GM21786 (cell line): Measurements from ENCODE around the gene RUVBL2.

Experiments
- ATAC-seq: cut with Tn5 transposase; IDR thresholded peaks from one replicate; pipeline ENCODE4 v1.9.1; 2021; ENCODE audit not compliant: unreplicated experiment

Gene RUVBL2

DNA sequence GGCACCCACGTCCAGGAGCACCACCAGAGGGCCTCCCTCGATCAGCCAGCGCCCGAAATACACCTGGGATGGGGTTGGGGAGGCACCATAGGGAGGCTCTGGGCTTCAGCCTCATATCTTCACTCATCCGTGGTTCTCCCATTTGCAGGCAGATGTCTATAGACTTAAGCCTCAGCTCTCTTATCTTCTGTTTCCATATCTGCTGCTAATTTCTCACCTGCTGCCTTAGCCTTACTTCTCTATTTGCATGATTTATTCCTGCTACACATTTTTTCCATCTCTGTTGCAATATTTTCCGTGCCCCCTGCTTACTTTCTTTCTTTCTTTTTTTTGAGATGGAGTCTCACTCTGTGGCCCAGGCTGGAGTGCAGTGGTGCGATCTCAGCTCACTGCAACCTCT is 6.4 kb upstream of the RUVBL2 start:
- ATAC-seq: no peak

DNA sequence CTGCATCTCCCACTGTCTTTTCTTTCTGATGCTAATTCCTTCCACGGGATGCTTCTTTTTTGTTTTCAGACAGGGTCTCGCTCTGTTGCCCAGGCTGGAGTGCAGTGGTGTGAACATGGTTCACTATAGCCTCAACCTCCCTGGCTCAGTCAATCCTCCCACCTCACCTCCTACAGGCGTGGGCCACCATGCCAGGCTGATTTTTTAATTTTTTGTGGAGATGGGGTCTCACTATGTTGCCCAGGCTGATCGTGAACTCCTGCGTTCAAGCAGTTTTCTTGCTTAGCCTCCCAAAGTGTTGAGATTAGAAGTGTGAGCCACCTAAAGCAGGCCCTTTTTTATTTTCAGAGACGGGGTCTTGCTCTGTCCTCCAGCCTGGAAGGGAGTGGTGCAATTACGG is 5.4 kb upstream of the RUVBL2 start:
- ATAC-seq: no peak

DNA sequence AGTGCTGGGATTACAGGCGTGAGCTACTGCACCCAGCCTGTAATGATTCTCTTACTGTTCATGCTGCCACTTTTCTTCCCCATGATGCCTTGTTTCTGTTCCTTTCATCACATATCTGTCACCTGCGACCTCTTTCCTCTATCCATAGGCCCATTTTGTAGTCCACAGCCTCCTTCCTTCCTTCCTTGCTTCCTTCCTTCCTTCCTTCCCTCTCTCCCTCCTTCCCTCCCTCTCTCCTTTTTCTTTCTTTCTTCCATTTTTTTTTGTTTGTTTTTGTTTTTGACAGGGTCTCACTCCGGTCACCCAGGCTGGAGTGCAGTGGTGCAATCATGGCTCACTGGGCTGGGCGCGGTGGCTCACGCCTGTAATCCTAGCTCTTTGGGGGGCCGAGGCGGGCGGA is 4.8 kb upstream of the RUVBL2 start:
- no peak for ATAC-seq

DNA sequence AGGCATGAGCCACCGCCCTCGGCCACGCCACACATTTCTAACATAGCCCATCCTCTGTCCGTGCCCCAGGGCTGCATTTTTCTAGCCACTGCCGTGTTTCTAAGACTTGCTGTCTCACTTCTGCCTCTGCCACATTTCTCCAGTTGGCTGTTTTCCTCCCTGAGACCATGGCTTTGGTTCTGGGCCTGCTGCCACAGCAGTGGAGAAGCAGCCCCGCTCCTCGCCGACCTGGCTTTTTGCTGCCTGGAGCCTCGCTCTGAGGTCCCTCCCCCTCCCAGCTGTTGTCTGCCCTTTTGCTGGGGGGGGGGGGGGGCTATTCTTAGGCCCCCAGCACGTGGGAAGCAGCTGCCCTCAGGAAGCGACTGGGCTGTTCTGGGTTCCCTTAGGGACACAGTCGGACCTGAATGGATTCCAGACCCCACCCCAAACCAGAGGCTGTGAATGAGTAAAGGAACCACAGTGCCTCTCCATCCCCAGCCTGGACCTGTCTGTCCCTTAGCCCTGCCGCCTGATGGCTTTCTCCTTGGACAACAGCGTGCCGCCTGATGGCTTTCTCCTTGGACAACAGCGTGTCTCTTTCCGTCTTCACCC is 3.9 kb upstream of the RUVBL2 start:
- no peak for ATAC-seq

DNA sequence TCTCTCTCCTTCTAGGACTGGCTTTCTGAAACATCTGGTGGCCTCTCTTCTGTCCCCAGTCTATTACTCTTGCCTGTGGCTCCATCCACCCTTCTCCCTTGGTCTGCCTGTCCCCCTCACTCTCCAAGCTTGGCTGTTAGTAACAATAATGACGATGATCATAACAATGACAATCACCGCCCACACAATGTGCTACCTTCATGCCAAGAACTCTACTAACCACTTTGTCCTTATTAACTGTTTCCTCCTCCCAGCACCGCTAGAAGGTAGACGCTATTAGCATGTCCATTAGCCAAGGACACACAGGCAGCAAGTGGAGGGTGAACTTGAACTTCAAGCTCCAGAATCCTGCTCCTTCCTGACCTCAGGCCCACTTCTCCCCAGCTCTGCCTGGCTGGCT is 3.3 kb upstream of the RUVBL2 start:
- ATAC-seq: no peak

DNA sequence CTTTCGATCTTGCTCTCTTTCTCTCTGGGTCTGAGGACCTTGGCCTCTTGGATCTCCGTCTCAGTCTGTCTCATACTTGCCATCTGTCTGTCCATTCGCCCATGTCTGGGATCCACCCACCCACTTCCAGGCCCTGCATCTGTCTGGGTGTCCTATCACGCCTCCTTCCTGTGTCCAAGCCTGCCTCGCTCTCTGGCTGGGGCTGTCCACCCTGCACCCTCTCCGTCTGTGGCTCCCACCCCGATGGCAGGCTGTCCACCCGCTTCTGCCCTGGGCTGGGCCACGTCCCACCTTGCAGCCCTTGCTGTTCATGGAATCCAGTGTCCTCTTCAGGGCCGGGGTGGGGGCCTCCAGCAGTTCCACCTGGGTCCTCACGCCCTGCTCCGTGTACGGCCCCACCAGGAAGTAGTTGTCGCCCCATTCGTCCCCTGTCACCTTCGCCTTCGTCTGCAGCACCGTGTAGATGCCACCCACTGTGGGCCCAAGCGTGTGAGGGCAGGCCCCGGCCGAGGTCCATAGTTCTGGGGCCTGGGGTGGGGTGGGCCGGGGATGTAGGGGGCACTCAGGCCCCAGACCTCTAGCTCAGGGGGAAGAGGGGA is 2.6 kb upstream of the RUVBL2 start:
- ATAC-seq: no peak

DNA sequence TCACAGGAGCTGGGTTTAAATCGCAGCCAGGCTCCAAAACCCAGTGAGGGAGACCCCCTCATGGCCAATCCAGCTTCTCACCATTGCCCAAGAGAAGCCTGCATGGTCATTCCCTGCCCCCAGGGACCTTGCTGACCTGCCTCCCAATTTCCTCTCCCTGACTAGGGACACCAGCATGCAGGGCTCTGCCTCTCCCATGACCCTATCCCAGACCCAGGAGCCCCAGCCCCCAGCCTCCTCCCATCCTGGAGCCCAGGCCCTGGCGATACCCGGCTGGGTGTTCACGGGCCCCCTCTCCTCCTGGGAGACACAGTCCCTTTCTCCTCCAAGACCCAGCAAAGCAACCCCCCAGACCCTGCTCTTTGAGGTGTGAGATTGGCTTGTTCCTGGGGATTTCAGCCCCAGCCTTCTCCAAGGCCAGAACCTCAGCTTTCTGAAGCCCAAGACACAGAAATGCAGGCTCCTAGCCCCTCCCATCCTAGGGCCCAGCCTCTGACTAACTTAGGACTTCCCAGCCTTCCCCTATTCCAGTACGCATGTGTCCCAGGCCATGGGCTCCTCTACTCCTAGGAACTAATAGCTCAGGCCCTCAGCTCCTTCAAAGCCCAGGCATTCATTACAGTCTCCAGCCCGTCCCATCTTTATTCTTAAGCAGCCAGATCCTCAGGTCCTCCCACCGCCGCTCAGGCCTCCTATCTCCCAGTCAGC is 1.7 kb upstream of the RUVBL2 start:
- no peak for ATAC-seq

DNA sequence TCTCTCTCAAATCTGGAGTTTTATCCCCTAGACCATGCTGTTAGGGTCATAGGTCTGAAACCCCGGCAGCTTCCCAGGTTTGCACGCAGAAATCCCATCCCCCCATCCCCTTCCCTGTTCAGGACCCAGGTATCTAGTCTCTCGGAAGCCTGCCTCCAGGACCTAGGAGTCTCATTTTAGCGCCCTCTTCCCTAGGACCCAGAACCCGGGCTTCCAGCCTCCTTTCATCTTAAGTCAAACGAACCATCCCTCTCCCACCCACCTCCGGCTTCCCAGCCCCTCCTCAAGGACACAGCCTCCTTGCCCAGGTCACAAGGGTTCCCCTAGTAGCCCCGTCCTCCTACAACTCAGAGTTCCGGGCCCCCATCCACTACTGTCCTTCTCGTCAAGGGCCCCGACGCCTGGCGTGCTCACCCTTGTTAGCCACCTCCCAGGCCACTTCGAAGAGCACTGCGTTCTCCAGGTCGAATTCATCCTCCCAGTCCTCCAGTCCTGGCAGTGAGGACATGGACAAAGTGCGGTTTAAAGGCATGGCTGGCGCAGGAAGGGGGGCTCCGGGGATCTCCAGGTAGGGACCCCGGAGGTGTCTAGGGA is 1.0 kb upstream of the RUVBL2 start:
- ATAC-seq: no peak

DNA sequence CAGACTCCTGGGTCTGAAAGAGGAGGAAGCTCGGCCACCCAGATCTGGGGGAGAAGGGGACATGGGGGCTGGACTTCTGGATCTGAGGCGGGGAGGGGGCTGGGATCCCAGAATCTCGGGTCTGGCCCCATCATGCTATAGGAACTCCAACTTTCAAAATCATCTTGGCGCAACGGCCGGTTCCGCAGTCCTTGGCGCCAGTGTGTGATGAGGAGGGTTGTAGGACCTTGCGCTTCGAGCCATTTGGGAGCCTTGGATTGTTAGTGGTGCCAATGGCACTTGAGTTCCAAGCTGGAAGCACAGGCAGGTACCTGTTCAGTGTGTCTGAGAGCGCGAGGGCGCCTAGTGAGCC is 324 bp downstream of the RUVBL2 start:
- no peak for ATAC-seq

DNA sequence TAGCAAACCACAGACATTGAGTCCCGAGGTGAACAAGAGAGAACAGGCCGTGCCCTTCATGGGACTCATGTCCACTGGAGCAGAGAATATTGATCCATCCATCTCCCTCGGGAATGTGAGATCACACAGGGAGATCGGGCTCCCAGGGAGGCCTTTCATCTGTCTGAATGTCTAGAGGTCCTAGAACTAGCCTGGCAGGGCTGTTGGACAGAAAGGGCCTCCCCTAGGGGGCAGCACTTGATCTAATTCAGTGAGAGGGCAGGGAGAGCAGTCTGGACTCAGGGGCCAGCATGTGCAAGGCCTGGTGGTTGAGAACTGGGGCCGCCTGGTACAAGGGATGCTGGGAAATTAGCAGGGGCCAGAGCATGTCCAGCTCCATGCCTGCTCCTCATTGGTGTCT is 4.3 kb downstream of the RUVBL2 start:
- ATAC-seq: no peak

DNA sequence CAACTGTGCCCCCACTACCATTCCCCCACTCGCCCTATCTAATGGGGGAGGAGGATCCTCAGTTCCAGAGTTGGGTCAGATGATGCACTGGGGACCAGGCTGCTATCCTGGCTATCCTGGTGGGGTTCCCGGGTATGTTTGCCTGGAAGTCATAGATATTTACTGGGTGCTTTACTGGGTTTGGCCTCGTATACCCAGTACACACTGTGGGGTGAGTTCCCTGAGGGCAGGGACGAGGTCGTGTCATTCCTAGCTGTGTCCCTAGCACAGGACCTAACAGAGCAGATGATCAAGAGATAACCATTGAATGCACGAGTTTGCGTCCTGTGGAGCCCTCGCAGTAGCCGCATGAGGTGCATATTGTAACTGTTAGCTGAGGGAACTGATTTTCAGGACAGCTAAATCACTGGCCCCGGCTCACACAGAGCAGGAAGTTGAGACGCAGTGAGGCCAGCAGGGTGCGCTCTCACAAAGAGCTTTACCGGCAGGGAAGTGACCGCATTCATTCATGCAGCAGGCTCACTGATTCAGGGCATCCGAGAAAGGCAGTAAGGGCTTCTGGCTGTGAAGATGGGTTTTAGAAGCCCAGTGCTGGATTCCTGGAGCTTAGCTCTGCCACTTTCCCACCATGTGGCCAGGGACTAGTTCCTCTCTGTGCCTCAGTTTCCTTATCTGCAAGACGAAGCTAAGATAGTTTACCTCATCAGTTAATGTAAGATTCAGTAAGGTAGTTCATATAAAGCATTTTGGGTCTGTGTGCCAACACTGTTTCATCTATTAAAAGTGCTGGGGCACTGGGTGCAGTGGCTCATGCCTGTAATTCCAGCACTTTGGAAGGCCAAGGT is 6.0 kb downstream of the RUVBL2 start:
- no peak for ATAC-seq

DNA sequence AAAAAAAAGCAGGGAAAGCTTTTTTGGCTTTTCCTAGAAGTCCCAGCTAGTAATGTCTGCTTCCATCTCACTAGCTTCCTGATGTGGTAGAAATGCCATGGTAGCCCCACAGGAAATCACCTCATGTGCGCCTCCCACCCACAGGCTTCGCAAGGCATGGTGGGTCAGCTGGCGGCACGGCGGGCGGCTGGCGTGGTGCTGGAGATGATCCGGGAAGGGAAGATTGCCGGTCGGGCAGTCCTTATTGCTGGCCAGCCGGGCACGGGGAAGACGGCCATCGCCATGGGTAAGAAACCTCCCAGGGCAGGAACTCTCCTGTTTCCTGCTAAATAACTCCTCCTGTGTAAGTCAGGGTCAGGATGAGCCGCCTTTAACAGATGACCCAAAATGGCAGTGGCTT is 10.4 kb downstream of the RUVBL2 start:
- no peak for ATAC-seq

DNA sequence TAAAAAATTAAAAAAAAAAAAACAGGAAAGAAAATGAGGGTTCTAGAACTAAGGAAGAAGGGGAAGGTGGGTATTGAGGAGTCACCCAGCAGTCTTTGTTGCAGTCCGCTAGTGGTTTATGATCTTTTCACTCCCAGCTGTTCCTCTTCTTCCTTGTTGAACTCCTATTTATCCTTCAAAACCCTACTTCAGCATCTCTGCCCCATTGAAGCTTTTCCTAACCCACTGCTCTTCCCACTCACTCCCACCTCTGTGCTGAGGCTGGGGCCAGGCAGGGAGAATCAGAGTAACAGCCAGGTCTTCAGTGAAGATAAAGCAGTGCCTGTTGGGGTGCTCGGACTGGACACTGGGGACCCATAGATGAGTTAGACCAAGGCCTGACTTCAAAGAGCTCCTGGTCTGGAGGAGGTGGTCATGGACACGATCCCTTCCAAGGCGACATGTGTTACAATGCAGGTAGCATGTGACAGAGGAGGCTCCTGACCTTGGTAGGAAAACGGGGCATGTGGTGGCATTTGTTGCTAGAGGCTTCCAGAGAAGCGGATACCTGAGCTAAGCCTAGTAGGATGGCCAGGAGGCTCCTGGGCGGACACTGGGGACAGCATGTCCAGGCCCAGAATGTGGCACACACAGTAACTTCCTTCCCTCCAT is 11.4 kb downstream of the RUVBL2 start:
- ATAC-seq: no peak

DNA sequence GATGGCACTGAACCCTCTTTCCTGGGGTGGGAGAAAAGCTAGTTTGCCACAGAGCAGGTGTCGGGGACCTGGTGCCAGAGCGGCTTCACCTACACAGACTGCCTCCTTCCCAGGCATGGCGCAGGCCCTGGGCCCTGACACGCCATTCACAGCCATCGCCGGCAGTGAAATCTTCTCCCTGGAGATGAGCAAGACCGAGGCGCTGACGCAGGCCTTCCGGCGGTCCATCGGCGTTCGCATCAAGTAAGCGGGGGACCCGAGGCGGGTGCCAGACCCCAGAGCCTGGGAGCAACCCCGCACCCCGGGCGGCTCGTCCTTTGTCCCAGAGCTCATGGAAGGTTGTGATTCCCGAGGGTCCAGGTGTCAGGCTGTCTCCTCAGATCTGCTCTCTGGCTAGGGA is 13.2 kb downstream of the RUVBL2 start:
- no peak for ATAC-seq

DNA sequence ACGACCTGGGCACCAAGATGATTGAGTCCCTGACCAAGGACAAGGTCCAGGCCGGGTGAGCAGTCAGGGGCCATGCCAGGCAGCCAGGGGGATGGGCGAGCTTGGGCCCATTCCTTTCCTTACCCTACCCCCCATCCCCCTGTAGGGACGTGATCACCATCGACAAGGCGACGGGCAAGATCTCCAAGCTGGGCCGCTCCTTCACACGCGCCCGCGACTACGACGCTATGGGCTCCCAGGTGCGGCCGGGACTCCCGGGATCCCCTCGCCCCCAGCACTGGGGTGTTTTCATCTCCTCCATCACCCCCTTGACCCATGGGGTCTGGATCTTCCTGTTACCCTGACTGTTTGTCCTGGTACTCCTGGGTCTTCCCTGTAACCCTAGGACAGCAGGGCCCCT is 16.1 kb downstream of the RUVBL2 start:
- ATAC-seq: no peak

DNA sequence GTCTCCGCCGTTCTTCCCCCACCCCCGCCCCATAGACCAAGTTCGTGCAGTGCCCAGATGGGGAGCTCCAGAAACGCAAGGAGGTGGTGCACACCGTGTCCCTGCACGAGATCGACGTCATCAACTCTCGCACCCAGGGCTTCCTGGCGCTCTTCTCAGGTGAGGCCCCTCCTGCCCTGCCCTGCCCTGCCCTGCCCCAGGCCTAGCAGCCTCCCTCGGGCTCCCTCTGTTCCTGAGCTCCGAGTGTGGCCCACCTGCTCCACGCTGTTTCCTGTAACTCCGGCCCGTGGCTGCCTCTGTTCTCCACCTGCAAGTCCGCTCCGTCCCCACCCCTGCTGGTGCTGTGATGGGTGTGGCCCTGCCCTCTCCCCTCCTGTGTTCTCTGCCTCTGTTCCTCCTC is 16.8 kb downstream of the RUVBL2 start:
- ATAC-seq: no peak

DNA sequence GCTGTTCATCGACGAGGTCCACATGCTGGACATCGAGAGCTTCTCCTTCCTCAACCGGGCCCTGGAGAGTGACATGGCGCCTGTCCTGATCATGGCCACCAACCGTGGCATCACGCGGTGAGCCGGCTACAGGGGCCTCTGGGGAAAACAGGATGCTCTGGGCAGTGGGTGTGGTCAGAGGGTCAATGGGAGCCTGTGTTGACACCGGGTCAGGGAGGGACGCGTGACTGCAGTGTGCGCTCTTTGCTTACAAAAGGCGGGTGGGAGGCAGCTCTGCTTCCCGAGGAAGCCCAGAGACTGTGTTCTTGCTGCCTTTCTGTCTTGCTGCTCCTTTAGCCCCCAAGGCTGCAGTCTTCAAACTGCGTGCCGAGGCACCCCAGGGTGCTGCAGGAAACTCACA is 17.5 kb downstream of the RUVBL2 start:
- ATAC-seq: no peak

DNA sequence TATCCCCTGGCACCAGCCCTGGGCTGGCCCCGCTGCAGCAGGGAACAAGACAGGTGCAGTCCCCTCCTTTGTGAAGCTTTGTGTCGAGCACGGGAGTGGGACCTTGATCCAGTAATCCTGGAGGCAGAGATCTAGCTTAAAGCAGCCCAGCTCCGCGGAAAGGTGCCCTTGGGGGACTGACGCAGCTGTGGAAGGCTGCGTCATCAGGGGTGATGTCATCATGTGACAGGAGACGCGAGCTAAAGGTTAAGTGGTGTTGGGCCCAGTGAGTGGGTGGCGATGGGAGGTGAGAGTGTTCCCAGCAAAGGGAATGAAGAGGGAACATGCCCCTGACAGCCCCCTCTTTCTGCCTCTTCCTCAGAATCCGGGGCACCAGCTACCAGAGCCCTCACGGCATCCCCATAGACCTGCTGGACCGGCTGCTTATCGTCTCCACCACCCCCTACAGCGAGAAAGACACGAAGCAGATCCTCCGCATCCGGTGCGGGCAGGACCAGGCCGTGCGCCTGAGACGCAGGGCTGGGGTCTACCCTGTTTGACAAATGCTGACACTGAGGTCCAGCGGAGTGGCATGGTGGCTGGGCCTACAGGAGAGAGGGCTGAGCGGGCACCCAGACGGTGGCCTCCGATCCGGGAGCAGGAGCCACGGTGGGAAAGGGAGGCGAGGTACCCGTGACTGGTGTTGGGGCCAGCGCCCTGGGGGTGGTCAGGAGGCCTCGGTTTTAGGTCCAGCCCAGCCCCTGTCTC is 20.6 kb downstream of the RUVBL2 start:
- ATAC-seq: no peak

DNA sequence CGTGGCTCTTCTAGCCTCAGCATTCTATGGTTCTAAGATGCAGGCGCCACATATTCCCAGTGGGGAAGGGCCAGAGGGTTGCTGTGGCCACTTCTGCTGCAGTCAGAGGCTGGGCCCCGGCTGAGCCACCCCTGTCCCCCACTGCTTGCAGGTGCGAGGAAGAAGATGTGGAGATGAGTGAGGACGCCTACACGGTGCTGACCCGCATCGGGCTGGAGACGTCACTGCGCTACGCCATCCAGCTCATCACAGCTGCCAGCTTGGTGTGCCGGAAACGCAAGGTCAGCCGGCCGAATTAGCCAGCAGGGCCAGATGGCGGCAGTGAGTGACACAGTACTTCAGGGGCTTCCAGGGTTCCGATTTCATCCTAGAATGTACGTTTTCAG is 21.2 kb downstream of the RUVBL2 start:
- ATAC-seq: no peak

DNA sequence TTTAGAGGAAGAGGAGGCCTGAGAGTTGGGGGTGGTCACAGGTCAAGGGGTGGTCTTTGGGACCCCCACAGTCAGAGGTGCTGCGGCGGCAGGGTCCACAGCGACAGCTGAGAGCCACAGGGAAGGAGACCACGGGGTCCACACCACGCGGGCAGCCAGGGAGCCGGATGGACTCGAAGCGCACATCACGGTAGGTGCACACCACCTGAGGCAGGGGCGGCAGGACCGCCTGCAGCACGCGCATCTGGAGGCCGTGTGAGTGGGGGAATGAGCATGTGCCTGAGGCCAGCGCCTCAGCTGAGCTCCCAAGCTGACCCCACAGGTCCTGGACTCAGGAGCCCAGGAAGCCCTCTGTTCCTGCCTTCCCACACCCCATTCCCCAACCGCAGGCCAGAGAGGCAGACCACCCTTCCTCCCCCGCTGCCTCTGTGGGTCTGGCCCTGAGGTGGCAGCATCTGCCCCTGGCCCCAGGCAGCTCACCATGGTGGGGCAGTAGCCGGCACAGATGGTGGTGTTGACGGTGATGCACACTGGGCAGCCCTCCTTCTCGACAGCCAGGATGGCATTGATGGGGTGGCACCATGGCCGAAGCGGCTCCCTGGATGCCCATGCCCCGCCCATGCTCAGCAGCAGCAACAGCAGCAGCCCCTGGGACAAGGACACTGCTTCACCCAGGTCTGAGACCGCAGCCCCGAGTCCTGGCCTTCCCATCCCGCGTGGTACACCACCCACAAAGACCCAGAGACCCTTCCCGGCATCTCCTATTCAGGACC is 22.6 kb downstream of the RUVBL2 start:
- ATAC-seq: no peak
